GM12875 (cell line): Measurements from ENCODE around the gene HOXD13.

ENCODE experiments used
- H3K4me3 ChIP-seq: one replicate; pipeline ENCODE4 v1.5.1; 2011; ENCODE audit warnings: low read depth, low read length, control low read depth
- TF ChIP-seq, protein P1 (sequence below): IDR thresholded peaks from 2 replicates; pipeline ENCODE4 v1.5.1; 2011; ENCODE audit warnings: low read depth, mild to moderate bottlenecking, control low read depth, inconsistent platforms, low read length, moderate library complexity, borderline replicate concordance; ENCODE audit not compliant: insufficient read depth

Gene HOXD13

GRCh38 chr2:176096986-176097819, 4.7 kb downstream of the HOXD13 start:
- TF ChIP-seq, protein P1, sequence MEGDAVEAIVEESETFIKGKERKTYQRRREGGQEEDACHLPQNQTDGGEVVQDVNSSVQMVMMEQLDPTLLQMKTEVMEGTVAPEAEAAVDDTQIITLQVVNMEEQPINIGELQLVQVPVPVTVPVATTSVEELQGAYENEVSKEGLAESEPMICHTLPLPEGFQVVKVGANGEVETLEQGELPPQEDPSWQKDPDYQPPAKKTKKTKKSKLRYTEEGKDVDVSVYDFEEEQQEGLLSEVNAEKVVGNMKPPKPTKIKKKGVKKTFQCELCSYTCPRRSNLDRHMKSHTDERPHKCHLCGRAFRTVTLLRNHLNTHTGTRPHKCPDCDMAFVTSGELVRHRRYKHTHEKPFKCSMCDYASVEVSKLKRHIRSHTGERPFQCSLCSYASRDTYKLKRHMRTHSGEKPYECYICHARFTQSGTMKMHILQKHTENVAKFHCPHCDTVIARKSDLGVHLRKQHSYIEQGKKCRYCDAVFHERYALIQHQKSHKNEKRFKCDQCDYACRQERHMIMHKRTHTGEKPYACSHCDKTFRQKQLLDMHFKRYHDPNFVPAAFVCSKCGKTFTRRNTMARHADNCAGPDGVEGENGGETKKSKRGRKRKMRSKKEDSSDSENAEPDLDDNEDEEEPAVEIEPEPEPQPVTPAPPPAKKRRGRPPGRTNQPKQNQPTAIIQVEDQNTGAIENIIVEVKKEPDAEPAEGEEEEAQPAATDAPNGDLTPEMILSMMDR, result peak; percentile 93
- peak overlapping the region; percentile 50 for H3K4me3 ChIP-seq

DNA sequence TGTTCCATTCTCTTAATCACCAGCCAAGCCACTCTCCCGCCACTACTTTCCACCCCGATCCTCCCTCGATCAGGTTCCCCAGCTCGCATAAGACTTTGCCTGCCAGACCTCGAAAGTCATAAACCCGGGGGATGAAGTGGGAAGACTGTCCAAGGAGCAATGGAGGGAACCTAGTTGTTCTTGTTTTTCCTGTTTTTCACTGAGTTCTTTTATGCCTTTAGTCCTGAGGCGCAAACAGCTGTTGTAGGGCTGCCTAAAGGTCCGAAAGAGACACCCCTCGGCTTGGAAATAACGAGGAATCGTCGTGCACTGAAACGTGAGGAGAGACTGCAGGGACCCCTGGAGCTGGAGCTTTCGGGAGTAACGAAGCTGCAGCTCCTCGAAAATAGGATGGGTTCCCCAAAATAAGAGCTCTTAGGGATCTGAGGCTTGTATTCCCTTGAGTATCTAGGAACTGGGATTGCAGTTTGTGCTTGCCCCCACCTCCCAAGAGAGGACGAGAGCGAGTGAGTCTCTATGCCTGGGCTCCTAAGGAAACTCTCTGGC, 5.4 kb downstream of the HOXD13 start:
- TF ChIP-seq, protein P1, result no peak
- no peak overlapping the region for H3K4me3 ChIP-seq

DNA sequence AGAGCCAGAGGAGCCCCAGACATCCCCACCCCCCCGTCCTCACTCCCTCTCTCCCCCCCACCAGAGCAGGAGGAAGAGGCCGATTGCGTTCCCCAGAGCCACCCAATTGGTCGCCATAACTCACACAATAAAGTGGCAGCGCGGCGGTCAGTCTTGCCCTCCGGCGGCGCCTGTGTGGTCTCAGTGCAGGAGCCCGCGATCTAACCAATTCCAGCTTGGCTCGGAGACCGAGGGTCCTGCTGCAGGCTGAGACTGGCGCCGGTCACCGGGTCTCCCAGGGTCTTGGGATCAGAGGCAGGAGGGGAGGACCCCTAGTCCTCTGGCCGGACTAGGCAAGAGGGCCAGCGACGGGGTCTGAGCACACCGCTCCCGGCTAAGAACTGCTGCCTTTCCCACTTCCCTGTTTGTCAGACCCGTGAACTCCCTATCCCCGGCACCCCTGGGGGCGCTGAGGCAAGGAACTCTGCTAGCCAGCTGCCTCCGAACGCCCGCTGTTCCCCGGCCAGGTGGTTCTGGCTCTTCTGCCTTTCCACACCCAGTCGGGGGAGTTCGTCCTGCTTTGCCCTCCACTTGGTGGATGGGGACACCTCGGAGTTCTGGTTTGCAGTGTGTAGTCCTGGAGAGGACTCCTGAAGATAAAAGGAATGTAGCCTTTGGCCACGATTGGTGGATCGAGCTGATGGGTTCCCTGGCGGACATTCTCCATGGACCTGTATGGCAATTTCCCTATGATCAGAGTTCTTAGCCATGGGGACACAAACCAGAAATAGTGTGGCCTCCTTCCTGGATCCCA, 6.0 kb downstream of the HOXD13 start:
- no peak overlapping the region for H3K4me3 ChIP-seq

GRCh38 chr2:176099159-176099727, 6.7 kb downstream of the HOXD13 start:
- H3K4me3 ChIP-seq, result no peak overlapping the region
- TF ChIP-seq, protein P1, result no peak

More for the DNA sequence above, 6.0 kb downstream of the HOXD13 start:
- TF ChIP-seq, protein P1, result no peak

DNA sequence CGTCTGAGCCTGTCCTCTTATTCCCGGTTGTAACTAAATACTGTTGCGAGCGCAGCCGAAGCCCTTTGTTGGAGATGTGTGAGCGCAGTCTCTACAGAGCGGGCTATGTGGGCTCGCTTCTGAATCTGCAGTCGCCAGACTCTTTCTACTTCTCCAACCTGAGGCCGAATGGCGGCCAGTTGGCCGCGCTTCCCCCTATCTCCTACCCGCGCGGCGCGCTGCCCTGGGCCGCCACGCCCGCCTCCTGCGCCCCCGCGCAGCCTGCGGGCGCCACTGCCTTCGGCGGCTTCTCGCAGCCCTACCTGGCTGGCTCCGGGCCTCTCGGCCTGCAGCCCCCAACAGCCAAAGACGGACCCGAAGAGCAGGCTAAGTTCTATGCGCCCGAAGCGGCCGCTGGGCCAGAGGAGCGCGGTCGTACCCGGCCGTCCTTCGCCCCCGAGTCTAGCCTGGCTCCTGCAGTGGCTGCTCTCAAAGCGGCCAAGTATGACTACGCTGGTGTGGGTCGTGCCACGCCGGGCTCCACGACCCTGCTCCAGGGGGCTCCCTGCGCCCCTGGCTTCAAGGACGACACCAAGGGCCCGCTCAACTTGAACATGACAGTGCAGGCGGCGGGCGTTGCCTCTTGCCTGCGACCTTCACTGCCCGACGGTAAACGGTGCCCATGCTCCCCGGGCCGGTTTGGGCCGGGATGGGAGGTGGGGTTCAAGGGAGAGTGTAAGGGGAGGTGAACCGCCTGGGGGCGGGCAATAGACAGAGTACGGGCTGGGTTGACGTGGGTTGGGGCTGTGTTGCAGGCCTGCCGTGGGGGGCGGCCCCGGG, 7.4 kb downstream of the HOXD13 start, which contains the start of gene HOXD12:
HOXD12 (plus strand) TSS at position 68 of the 819 bp plus-strand sequence; CDS start at position 75, 7 bp downstream.
- H3K4me3 ChIP-seq, result no peak within 1 kb of the TSS
- TF ChIP-seq, protein P1, result no peak

DNA sequence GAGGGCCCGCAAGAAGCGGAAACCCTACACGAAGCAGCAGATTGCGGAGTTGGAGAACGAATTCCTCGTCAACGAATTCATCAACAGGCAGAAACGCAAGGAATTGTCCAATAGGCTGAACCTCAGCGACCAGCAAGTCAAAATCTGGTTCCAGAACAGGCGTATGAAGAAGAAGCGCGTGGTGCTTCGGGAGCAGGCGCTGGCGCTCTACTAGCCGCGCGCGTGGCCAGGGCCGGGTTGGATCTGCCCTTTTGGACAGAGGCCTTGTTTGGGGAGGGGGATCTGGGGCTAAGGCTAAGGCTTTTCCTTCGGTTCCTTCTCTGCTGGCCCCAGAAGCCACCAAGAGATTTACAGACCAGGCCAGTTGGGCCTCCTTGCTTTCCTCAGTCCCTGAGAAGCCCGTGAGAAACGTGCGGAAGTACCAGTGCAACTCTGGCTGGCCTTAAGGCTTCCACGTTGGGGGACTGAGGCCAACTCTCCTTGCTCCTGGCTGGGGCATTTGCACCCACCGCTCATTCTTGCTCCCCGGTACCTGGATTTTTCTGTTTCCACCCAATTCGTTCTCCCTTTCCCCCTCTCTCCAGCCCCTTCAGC, 8.1 kb downstream of the HOXD13 start:
- H3K4me3 ChIP-seq, result no peak overlapping the region

More for the DNA sequence above, 8.1 kb downstream of the HOXD13 start:
- TF ChIP-seq, protein P1, result no peak
